ENCODE measurements around the gene OTX1.

DNA sequence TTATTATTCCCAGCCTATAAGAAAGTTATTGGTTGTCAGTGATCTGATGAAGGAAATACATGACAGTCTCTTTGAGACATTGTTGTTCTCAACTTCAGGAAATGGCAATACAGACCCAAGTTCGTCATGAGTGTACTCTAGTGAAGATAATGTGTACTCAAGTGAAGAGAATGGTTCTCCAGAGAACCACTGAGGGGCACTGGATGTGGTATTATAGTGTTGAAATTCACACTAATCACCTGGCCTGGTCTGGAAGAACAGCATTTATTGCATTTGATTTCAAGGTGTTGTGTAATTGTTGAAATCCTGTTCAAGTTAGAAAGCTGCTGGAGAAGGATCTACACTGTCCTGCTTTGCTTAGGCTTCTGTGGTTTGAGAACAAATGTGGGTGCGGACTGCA, 23.4 kb upstream of the OTX1 start:
- TF ChIP-seq, protein P1, sequence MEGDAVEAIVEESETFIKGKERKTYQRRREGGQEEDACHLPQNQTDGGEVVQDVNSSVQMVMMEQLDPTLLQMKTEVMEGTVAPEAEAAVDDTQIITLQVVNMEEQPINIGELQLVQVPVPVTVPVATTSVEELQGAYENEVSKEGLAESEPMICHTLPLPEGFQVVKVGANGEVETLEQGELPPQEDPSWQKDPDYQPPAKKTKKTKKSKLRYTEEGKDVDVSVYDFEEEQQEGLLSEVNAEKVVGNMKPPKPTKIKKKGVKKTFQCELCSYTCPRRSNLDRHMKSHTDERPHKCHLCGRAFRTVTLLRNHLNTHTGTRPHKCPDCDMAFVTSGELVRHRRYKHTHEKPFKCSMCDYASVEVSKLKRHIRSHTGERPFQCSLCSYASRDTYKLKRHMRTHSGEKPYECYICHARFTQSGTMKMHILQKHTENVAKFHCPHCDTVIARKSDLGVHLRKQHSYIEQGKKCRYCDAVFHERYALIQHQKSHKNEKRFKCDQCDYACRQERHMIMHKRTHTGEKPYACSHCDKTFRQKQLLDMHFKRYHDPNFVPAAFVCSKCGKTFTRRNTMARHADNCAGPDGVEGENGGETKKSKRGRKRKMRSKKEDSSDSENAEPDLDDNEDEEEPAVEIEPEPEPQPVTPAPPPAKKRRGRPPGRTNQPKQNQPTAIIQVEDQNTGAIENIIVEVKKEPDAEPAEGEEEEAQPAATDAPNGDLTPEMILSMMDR (IDR thresholded peaks at IDR 0.05): no peak
- TF ChIP-seq POLR2A (IDR thresholded peaks at IDR 0.05) (no peak), EP300 (IDR thresholded peaks at IDR 0.05; ENCODE audit: low read depth) (no peak)
